Naive B cell (primary cell): ENCODE data around the gene ZNF497. TPM values are rescaled to one million over a fixed set of nuclear protein-coding genes. Genes with fewer than 3 reads are reported as not detected.
A peak's percentile ranks its signal among the peaks of the same experiment; 100 is the strongest.

ENCODE experiments used
- ATAC-seq, 2 donors: fragments of 150-1000 bp; cut with Tn5 transposase; 2 replicates each; pipeline ENCODE4 v1.10.0; 2021; ENCODE audit warnings: low read depth in 2 of 2, mild to moderate bottlenecking in 2 of 2, moderate library complexity in 2 of 2
- DNase-seq: peaks from one replicate; pipeline ENCODE4 v3.0.0; 2022
- H3K27ac Mint-ChIP-seq, 6 donors: one replicate each; pipeline ENCODE4 v1.8.0; 2020 to 2022; ENCODE audit warnings: mild to moderate bottlenecking in 6 of 6, mixed read lengths in 6 of 6, moderate library complexity in 5 of 6, inconsistent platforms in 2 of 6
- H3K27me3 Mint-ChIP-seq, 3 donors: one replicate each; pipeline ENCODE4 v1.8.0; 2021 to 2022; ENCODE audit warnings: mixed read lengths in 3 of 3, mild to moderate bottlenecking in 1 of 3
- H3K36me3 Mint-ChIP-seq, 2 donors: one replicate each; pipeline ENCODE4 v1.8.0; 2020 to 2022; ENCODE audit warnings: mixed read lengths in 2 of 2, inconsistent platforms in 1 of 2, mild to moderate bottlenecking in 1 of 2
- H3K4me1 Mint-ChIP-seq, 3 donors: one replicate each; pipeline ENCODE4 v1.8.0; 2020 to 2022; ENCODE audit warnings: mixed read lengths in 3 of 3, inconsistent platforms in 1 of 3, mild to moderate bottlenecking in 1 of 3, moderate library complexity in 1 of 3
- H3K4me3 Mint-ChIP-seq, 8 donors: one replicate each; pipeline ENCODE4 v1.8.0; 2020 to 2022; ENCODE audit warnings: mild to moderate bottlenecking in 8 of 8, mixed read lengths in 8 of 8, moderate library complexity in 8 of 8, inconsistent platforms in 2 of 8
- H3K9me3 Mint-ChIP-seq, 7 donors: one replicate each; pipeline ENCODE4 v1.8.0; 2020 to 2022; ENCODE audit warnings: mixed read lengths in 7 of 7, mild to moderate bottlenecking in 5 of 7, inconsistent platforms in 2 of 7, moderate library complexity in 1 of 7
- polyA plus RNA-seq, 6 donors: library from polyadenylated mRNA; unstranded; fragments of 300-500 nt; fragmentation: Illumina TruSeq; gene quantifications; one replicate each; pipeline ENCODE4 v1.2.3, GENCODE V29; 2021; ENCODE audit warnings: low read depth in 6 of 6

The ZNF497 gene
- polyA plus RNA-seq, 6 donors from 2014 or later: 0.23 to 2.3 (median 1.5) TPM

- no peak for DNase-seq
- Mint-ChIP-seq H3K4me3 (no peak overlapping the region), H3K4me1 (peaks cover 5 to 15% (median 8%) of the 10 kb centered on the region in 3 donors), H3K9me3 (no peaks in the 10 kb centered on the region), H3K27me3 (no peaks in the 10 kb centered on the region), H3K27ac (no peak overlapping the region), H3K36me3 (no peaks in the 10 kb centered on the region)
- ATAC-seq: no peak
These were observed 6.2 kb upstream of the ZNF497 start for GRCh38 chr19:58368561-58369360.

GRCh38 chr19:58367698-58368454 lies 5.3 kb upstream of the ZNF497 start:
- H3K36me3 Mint-ChIP-seq: no peaks in the 10 kb centered on the region
- DNase-seq (no peak), ATAC-seq (no peak)
- H3K4me1 Mint-ChIP-seq: peaks cover 8 to 22% (median 8%) of the 10 kb centered on the region in 3 donors
- no peaks in the 10 kb centered on the region for H3K27me3 Mint-ChIP-seq
- H3K27ac Mint-ChIP-seq: no peak overlapping the region
- H3K4me3 Mint-ChIP-seq: no peak overlapping the region
- H3K9me3 Mint-ChIP-seq: no peaks in the 10 kb centered on the region

DNA sequence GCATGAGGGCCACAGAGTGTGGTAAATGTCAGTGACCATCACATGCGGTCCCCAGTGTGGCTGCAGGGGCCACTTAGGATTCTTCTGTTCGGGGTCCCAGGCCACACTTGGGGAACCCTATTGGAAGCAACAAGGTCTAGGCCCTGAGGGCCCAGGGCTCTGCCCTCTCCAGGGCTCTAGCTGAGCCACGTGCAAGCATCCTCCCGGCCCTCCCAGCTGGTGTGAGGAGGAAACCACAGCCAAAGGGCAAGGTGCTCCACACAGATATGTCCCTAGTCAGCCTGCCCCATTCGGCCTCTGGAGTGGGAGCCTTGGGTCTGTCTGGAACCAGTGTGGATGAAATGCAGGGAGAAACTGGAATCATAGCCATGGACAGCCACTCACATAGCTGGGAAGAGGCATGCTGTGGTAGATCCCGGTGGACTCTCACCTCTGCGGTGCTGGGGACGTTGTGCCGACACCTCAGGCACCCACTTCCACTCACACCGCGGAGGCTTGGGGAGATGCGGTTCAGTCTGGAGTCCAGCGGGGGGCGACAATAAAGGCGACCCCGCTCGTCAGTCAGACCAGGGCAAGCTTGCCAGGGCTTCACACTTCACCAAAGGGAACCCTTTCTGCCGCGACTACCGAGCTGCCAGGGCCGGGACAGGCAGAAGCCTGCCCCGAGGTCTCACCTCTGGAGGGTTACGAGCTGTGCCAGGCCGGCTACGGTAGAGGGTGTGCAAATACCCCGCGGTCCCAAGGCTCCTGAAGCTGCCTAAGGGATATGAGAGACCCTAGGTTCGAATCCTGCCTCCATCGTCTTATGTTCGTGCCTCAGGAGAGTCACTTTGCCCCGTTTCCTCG lies 4.3 kb upstream of the ZNF497 start:
- Mint-ChIP-seq H3K27me3 (no peaks in the 10 kb centered on the region), H3K36me3 (no peaks in the 10 kb centered on the region), H3K27ac (no peak overlapping the region), H3K4me1 (peaks cover 13 to 28% (median 15%) of the 10 kb centered on the region in 3 donors), H3K4me3 (no peak overlapping the region), H3K9me3 (no peaks in the 10 kb centered on the region)
- no peak for ATAC-seq
- DNase-seq: no peak

- H3K27ac Mint-ChIP-seq: peak overlapping the region in 5 of 6 donors; percentile 28 to 86 (median 38)
These were observed 1.6 kb upstream of the ZNF497 start for GRCh38 chr19:58364146-58364545.

DNA sequence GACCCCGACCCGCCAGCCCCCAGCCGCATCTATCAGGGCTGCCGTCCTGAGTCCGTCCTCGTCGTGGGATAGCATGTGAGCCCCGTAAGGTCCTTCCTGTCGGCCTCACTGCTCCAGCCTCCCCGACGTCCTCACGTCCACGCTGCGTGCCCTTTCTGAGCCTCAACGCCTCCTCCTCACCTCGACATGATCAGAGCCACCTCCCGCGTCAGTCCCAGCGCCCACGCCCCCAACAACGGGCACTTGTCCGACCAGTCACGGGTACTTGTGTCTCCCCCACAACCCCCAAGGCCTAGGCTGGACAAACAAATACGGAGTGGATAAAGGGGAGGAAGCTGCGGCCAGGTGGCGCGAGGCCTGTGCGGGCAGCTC lies 665 bp downstream of the ZNF497 start:
- H3K36me3 Mint-ChIP-seq: no peaks in the 10 kb centered on the region
- ATAC-seq (no peak), DNase-seq (no peak)
- H3K4me3 Mint-ChIP-seq: peak overlapping the region; percentile 91 to 97 (median 95)
- peaks cover 15 to 37% (median 18%) of the 10 kb centered on the region in 3 donors for H3K4me1 Mint-ChIP-seq
- H3K27me3 Mint-ChIP-seq: peaks cover 0 to 4% (median 0%) of the 10 kb centered on the region in 3 donors
- no peaks in the 10 kb centered on the region for H3K9me3 Mint-ChIP-seq
- peak overlapping the region; percentile 90 to 98 (median 96) for H3K27ac Mint-ChIP-seq

More at GRCh38 chr19:58364146-58364545, 1.6 kb upstream of the ZNF497 start:
- Mint-ChIP-seq H3K27me3 (no peaks in the 10 kb centered on the region), H3K4me3 (peak overlapping the region; percentile 46 to 87 (median 75)), H3K36me3 (no peaks in the 10 kb centered on the region), H3K4me1 (peaks cover 15 to 34% (median 18%) of the 10 kb centered on the region in 3 donors), H3K9me3 (no peaks in the 10 kb centered on the region)
- ATAC-seq: no peak
- peak; percentile 43 for DNase-seq

- H3K36me3 Mint-ChIP-seq: no peaks in the 10 kb centered on the region
- no peak for DNase-seq
- H3K4me3 Mint-ChIP-seq: peak overlapping the region in 7 of 8 donors; percentile 16 to 51 (median 32)
- peaks cover 7 to 18% (median 14%) of the 10 kb centered on the region in 3 donors for H3K4me1 Mint-ChIP-seq
- peaks cover 0 to 4% (median 0%) of the 10 kb centered on the region in 3 donors for H3K27me3 Mint-ChIP-seq
- no peaks in the 10 kb centered on the region for H3K9me3 Mint-ChIP-seq
- H3K27ac Mint-ChIP-seq: no peak overlapping the region
- no peak for ATAC-seq
These were observed 4.9 kb downstream of the ZNF497 start for GRCh38 chr19:58357481-58358145.

DNA sequence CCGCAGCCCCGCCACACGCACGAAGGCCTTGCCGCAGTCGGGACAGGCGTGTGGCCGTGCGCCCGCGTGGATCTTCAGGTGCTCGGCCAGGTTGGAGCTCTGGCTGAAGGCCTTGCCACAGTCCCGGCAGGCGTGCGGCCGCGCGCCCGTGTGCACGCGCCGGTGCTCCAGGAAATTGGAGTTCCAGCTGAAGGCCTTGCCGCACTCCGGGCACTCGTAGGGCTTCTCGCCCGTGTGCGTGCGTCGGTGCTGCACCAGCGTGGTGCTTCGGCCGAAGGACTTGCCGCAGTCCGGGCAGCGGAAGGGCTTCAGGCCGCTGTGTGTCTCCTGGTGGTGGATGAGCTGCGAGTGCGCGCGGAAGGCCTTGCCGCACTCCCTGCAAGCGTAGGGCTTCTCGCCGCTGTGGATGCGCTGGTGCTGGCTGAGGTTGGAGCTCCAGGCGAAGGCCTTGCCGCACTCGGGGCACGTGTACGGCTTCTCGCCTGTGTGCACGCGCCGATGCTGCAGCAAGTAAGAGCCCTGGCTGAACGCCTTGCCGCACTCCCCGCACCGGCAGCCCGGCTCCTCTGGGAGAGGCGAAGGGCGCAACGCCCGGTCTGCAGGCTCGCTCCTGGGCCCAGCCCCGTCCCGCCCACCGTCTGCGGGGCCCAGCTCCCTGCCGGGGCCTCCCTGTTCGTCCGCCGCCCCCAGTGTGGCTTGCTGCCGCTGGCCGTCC lies 5.6 kb downstream of the ZNF497 start:
- Mint-ChIP-seq H3K36me3 (no peaks in the 10 kb centered on the region), H3K4me3 (peak overlapping the region; percentile 27 to 78 (median 62)), H3K27me3 (peaks cover 0 to 4% (median 0%) of the 10 kb centered on the region in 3 donors), H3K4me1 (peaks cover 9 to 21% (median 18%) of the 10 kb centered on the region in 3 donors), H3K27ac (no peak overlapping the region), H3K9me3 (no peaks in the 10 kb centered on the region)
- ATAC-seq: peak in 1 of 2 donors; percentile 2
- DNase-seq: no peak

DNA sequence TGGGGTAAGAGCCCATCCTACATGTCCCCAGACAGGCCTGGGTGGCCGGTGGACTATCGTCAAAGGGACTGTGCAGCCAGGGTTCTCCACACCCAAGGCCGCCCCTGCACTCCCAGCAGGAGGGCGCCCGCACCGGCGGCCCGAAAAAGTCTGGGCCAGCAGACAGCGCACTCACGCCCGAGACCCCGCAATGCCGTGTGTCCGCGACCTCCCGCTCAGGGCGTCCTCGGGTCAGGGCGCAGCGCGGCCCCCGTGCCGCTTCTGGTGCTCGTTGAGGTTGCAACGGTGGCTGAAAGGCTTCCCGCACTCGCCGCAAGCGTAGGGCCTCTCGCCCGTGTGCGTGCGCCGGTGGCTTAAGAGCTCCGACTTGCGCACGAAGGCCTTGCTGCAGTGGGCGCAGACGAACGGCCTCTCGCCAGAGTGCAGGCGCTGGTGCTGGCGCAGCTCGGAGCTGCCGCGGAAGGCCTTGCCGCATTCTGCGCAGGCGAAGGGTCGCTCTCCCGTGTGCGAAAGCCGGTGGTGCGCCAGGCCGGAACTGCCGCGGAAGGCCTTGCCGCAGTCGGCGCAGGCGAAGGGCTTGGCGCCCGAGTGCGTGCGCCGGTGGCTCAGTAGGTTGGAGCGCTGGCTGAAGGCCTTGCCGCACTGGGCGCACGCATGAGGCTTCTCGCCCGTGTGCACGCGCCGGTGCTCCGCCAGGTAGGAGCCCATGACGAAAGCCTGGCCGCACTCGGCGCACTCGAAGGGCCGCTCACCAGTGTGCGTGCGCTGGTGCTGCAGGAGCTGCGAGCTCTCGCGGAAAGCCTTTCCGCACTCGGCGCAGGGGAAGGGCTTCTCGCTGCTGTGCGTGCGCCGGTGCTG lies 6.4 kb downstream of the ZNF497 start:
- no peak overlapping the region for H3K27ac Mint-ChIP-seq
- no peak for DNase-seq

DNA sequence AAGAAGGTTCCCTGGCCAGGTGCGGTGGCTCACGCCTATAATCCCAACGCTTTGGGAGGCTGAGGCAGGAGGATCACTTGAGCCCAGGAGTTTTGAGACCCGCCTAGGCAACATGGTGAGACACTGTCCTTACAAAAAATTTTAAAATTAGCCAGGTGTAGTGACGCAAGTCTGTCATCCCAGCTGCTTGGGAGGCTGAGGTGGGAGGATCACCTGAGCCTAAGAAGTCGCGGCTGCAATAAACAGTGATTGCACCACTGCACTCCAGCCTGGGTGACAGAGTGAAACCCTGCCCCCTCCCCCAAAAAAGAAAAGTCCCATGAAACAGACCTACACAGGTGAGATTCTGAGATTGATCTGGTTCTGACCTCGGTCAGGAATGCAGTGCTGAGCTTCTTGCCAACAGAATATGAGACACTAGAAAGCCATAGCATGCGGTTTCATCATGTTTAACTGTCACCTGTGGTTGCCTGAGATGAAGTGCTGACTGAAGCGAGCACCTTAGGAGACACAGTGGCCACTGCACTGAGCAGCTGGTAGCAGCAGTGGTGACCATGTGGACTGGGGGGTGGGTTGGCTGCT lies 7.2 kb downstream of the ZNF497 start:
- Mint-ChIP-seq H3K27me3 (peaks cover 0 to 4% (median 0%) of the 10 kb centered on the region in 3 donors), H3K27ac (peak overlapping the region in 1 of 6 donors; percentile 39), H3K9me3 (no peaks in the 10 kb centered on the region), H3K4me1 (peaks cover 6 to 27% (median 13%) of the 10 kb centered on the region in 3 donors), H3K4me3 (peak overlapping the region; percentile 34 to 87 (median 52)), H3K36me3 (no peaks in the 10 kb centered on the region)
- DNase-seq: no peak
- no peak for ATAC-seq

More for the DNA sequence above, 6.4 kb downstream of the ZNF497 start:
- peaks cover 6 to 21% (median 15%) of the 10 kb centered on the region in 3 donors for H3K4me1 Mint-ChIP-seq
- peaks cover 0 to 4% (median 0%) of the 10 kb centered on the region in 3 donors for H3K27me3 Mint-ChIP-seq
- ATAC-seq: peak; percentile 71 to 73
- H3K36me3 Mint-ChIP-seq: no peaks in the 10 kb centered on the region
- peak overlapping the region; percentile 21 to 78 (median 62) for H3K4me3 Mint-ChIP-seq
- no peaks in the 10 kb centered on the region for H3K9me3 Mint-ChIP-seq

DNA sequence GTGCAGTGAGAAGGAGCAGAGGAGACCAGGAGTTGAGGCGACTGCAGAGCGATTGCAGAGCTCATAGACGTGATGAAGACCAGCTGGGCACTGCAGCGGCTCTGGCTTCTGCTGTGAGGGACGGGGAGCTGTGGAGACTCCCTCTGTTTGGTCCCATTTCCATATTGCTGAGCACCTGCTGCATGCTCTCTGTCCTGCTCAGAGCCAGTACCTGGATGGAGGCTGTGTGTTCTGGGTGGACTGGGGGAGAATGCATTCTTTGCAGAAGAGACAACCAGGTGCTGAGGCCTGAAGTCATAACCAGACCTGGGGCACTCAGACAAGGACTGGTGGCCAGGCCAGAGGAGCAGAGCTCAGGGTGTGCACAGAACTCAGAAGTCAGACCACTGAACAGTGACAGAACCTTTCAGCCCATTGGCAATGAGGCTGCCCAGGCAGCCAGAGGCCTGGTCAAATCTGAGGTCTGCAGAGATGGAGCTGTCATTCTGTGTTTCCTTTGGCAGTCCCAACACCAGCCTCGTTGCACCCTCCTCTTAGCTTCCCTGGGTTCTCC lies 8.0 kb downstream of the ZNF497 start:
- Mint-ChIP-seq H3K27ac (no peak overlapping the region), H3K36me3 (peaks cover 0 to 5% of the 10 kb centered on the region in 2 donors), H3K9me3 (no peaks in the 10 kb centered on the region), H3K4me3 (peak overlapping the region in 1 of 8 donors; percentile 37), H3K27me3 (peaks cover 0 to 4% (median 0%) of the 10 kb centered on the region in 3 donors), H3K4me1 (peaks cover 9 to 32% (median 16%) of the 10 kb centered on the region in 3 donors)
- no peak for ATAC-seq
- no peak for DNase-seq
